Activated CD4-positive, alpha-beta T cell treated with anti-CD3 and anti-CD28 coated beads for 24 hours (primary cell): ENCODE measurements around the gene SLC38A9.

Source experiments
- DNase-seq, 2 donors: peaks; one replicate each; pipeline ENCODE4 v3.0.0-alpha.2; 2020; ENCODE audit warnings: low read depth in 2 of 2

Gene SLC38A9

GRCh38 chr5:55650386-55650785, 61.7 kb downstream of the SLC38A9 start:
- DNase-seq: peak in 1 of 2 donors; percentile 7

GRCh38 chr5:55649963-55650362, 62.2 kb downstream of the SLC38A9 start:
- no peak for DNase-seq

- no peak for DNase-seq
Observed at GRCh38 chr5:55645304-55645703, 66.8 kb downstream of the SLC38A9 start.

- no peak for DNase-seq
Observed at GRCh38 chr5:55638455-55638854, 73.7 kb downstream of the SLC38A9 start.

- no peak for DNase-seq
Observed at GRCh38 chr5:55638051-55638450, 74.1 kb downstream of the SLC38A9 start.

- no peak for DNase-seq
Observed at GRCh38 chr5:55636683-55637082, 75.4 kb downstream of the SLC38A9 start.

- DNase-seq: no peak
Observed at GRCh38 chr5:55636177-55636576, 75.9 kb downstream of the SLC38A9 start.

GRCh38 chr5:55634866-55635265, 77.3 kb downstream of the SLC38A9 start:
- no peak for DNase-seq

GRCh38 chr5:55634209-55634805, 77.8 kb downstream of the SLC38A9 start:
- no peak for DNase-seq

GRCh38 chr5:55633574-55634208, 78.4 kb downstream of the SLC38A9 start:
- no peak for DNase-seq

GRCh38 chr5:55629815-55630214, 82.3 kb downstream of the SLC38A9 start:
- DNase-seq: no peak

- no peak for DNase-seq
Observed at GRCh38 chr5:55626790-55627189, 85.3 kb downstream of the SLC38A9 start.

- DNase-seq: no peak
Observed at GRCh38 chr5:55625913-55626312, 86.2 kb downstream of the SLC38A9 start.

- DNase-seq: no peak
Observed at GRCh38 chr5:55625589-55625909, 86.6 kb downstream of the SLC38A9 start.

- no peak for DNase-seq
Observed at GRCh38 chr5:55624841-55625588, 87.1 kb downstream of the SLC38A9 start.

- DNase-seq: no peak
Observed at GRCh38 chr5:55623789-55624188, 88.3 kb downstream of the SLC38A9 start.

- no peak for DNase-seq
Observed at GRCh38 chr5:55622460-55622859, 89.7 kb downstream of the SLC38A9 start.

GRCh38 chr5:55621229-55621628, 90.9 kb downstream of the SLC38A9 start:
- no peak for DNase-seq

GRCh38 chr5:55620766-55621160, 91.4 kb downstream of the SLC38A9 start:
- DNase-seq: no peak

GRCh38 chr5:55620009-55620765, 91.9 kb downstream of the SLC38A9 start:
- no peak for DNase-seq

- DNase-seq: no peak
Observed at GRCh38 chr5:55618318-55618717, 93.8 kb downstream of the SLC38A9 start.

- no peak for DNase-seq
Observed at GRCh38 chr5:55613112-55613868, 98.8 kb downstream of the SLC38A9 start.
